Fibroblast of lung (primary cell): ENCODE results near the gene ZFYVE28. TPM values are rescaled to one million over a fixed set of nuclear protein-coding genes. Genes with fewer than 3 reads are reported as not detected.

Experiments used
- DNase-seq, 2 donors: peaks; one replicate each; pipeline versions ENCODE4 v3.0.0 to v3.0.0-alpha.2; 2010; ENCODE audit warnings: low read depth in 2 of 2
- H2AFZ ChIP-seq: 2 replicates; pipeline ENCODE4 v1.5.1; 2012; ENCODE audit warnings: low read length, control low read depth, inconsistent platforms
- H3K27ac ChIP-seq: 2 replicates; pipeline ENCODE4 v1.5.1; 2011; ENCODE audit warnings: low read length, control low read depth; ENCODE audit not compliant: insufficient read depth
- H3K27me3 ChIP-seq: 2 replicates; pipeline ENCODE4 v1.5.1; 2011; ENCODE audit warnings: mild to moderate bottlenecking, low read length; ENCODE audit not compliant: control insufficient read depth, insufficient read depth
- H3K36me3 ChIP-seq: 2 replicates; pipeline ENCODE4 v1.5.1; 2011; ENCODE audit warnings: low read length; ENCODE audit not compliant: control insufficient read depth, insufficient read depth
- H3K4me1 ChIP-seq: 2 replicates; pipeline ENCODE4 v1.5.1; 2011; ENCODE audit warnings: low read length; ENCODE audit not compliant: control insufficient read depth, insufficient read depth; ENCODE audit errors: extremely low read depth
- H3K4me2 ChIP-seq: 2 replicates; pipeline ENCODE4 v1.5.1; 2011; ENCODE audit warnings: low read length, control low read depth; ENCODE audit not compliant: insufficient read depth; ENCODE audit errors: extremely low read depth
- H3K4me3 ChIP-seq, 4 experiments: fragments of 200-600 bp in 1 of 4; sonication (generic) in 1 of 4; replicated peaks in 1 of 4; 2 replicates each; pipeline ENCODE4 v1.5.1; 2011 to 2016; ENCODE audit warnings: low read length in 4 of 4, low read depth in 3 of 4, mild to moderate bottlenecking in 3 of 4, control low read depth in 2 of 4, inconsistent platforms in 1 of 4, mixed read lengths in 1 of 4; ENCODE audit not compliant: insufficient read depth in 1 of 4; ENCODE audit errors: control extremely low read depth in 1 of 4
- H3K79me2 ChIP-seq: 2 replicates; pipeline ENCODE4 v1.5.1; 2012; ENCODE audit warnings: mild to moderate bottlenecking, low read length, inconsistent platforms; ENCODE audit not compliant: control insufficient read depth, insufficient read depth
- H3K9ac ChIP-seq: 2 replicates; pipeline ENCODE4 v1.5.1; 2011; ENCODE audit warnings: mild to moderate bottlenecking, low read length, control low read depth; ENCODE audit not compliant: insufficient read depth
- H3K9me3 ChIP-seq: 2 replicates; pipeline ENCODE4 v1.5.1; 2012; ENCODE audit warnings: low read depth, low read length; ENCODE audit not compliant: control insufficient read depth, insufficient read depth
- H4K20me1 ChIP-seq: 2 replicates; pipeline ENCODE4 v1.5.1; 2011; ENCODE audit warnings: low read length; ENCODE audit not compliant: control insufficient read depth, insufficient read depth; ENCODE audit errors: extremely low read depth
- CTCF ChIP-seq, 2 donors: IDR thresholded peaks in 1 of 2; conservative IDR thresholded peaks in 1 of 2; 1 replicate in 1 of 2; 2 replicates in 1 of 2; pipeline ENCODE4 v1.5.1; 2011 to 2012; ENCODE audit warnings: low read length in 2 of 2, control low read depth in 1 of 2, inconsistent platforms in 1 of 2, low read depth in 1 of 2, mild to moderate bottlenecking in 1 of 2
- EZH2 ChIP-seq: IDR thresholded peaks from 2 replicates; pipeline ENCODE4 v1.5.1; 2012; ENCODE audit warnings: low read length, control low read depth, mild to moderate bottlenecking; ENCODE audit errors: missing control alignments
- polyA plus RNA-seq, 2 donors: library from polyadenylated mRNA; depleted of rRNA in 1 of 2; stranded (reverse) in 1 of 2; unstranded in 1 of 2; fragments of >200 nt; gene quantifications; 2 replicates each; pipeline ENCODE4 v1.2.1, GENCODE V29; 2011 to 2012; ENCODE audit warnings: missing spikeins in 1 of 2
- total RNA-seq: library from RNA; depleted of rRNA; stranded (reverse); fragments of >200 nt; gene quantifications from 2 replicates; pipeline ENCODE4 v1.2.1, GENCODE V29; 2014

ZFYVE28 gene
- total and polyA plus RNA-seq, 2 donors (not counting 1 experiment from before 2014, with no cell fraction given), result 2.4 to 11.6 TPM

- no peak for TF ChIP-seq CTCF (conservative IDR thresholded peaks at IDR 0.05 in 1 of 2, IDR thresholded peaks at IDR 0.05 in 1 of 2; ENCODE audit: low read depth in 1 of 2, low read length in 2 of 2)
- no peak for TF ChIP-seq EZH2
- Histone ChIP-seq H4K20me1 (no peaks in the 10 kb centered on the region), H3K9ac (no peak overlapping the region), H2AFZ (no peak overlapping the region), H3K9me3 (no peaks in the 10 kb centered on the region), H3K4me3 (no peak overlapping the region), H3K27me3 (no peaks in the 10 kb centered on the region), H3K36me3 (no peaks in the 10 kb centered on the region), H3K4me2 (no peak overlapping the region), H3K79me2 (no peaks in the 10 kb centered on the region), H3K27ac (no peak overlapping the region), H3K4me1 (peaks cover 4% of the 10 kb centered on the region)
- DNase-seq, result no peak
Observed at GRCh38 chr4:2270341-2271165, 147.9 kb downstream of the ZFYVE28 start.

GRCh38 chr4:2269618-2270163, 148.8 kb downstream of the ZFYVE28 start:
- no peaks in the 10 kb centered on the region for H4K20me1 ChIP-seq
- no peak overlapping the region for H3K27ac ChIP-seq
- no peak overlapping the region for H3K4me3 ChIP-seq
- H2AFZ ChIP-seq, result no peak overlapping the region
- DNase-seq, result no peak
- no peaks in the 10 kb centered on the region for H3K9me3 ChIP-seq
- no peaks in the 10 kb centered on the region for H3K36me3 ChIP-seq
- no peaks in the 10 kb centered on the region for H3K79me2 ChIP-seq
- no peak overlapping the region for H3K9ac ChIP-seq
- H3K4me1 ChIP-seq, result peaks cover 4% of the 10 kb centered on the region
- no peaks in the 10 kb centered on the region for H3K27me3 ChIP-seq
- TF ChIP-seq EZH2 (no peak), CTCF (conservative IDR thresholded peaks at IDR 0.05 in 1 of 2, IDR thresholded peaks at IDR 0.05 in 1 of 2; ENCODE audit: low read depth in 1 of 2, low read length in 2 of 2) (no peak)
- no peak overlapping the region for H3K4me2 ChIP-seq

GRCh38 chr4:2269206-2269531, 149.3 kb downstream of the ZFYVE28 start:
- TF ChIP-seq CTCF (conservative IDR thresholded peaks at IDR 0.05 in 1 of 2, IDR thresholded peaks at IDR 0.05 in 1 of 2; ENCODE audit: low read depth in 1 of 2, low read length in 2 of 2) (no peak), EZH2 (no peak)
- H3K27ac ChIP-seq, result no peak overlapping the region
- H2AFZ ChIP-seq, result no peak overlapping the region
- no peak for DNase-seq
- H4K20me1 ChIP-seq, result no peaks in the 10 kb centered on the region
- H3K9ac ChIP-seq, result no peak overlapping the region
- H3K4me1 ChIP-seq, result peaks cover 4% of the 10 kb centered on the region
- no peaks in the 10 kb centered on the region for H3K9me3 ChIP-seq
- no peaks in the 10 kb centered on the region for H3K27me3 ChIP-seq
- no peaks in the 10 kb centered on the region for H3K36me3 ChIP-seq
- no peak overlapping the region for H3K4me2 ChIP-seq
- no peak overlapping the region for H3K4me3 ChIP-seq
- H3K79me2 ChIP-seq, result no peaks in the 10 kb centered on the region
